Activated CD4-positive, alpha-beta memory T cell treated with anti-CD3 and anti-CD28 coated beads, Interleukin-2, amount 10 ng/mL, durations not matched to agents 7 days and 5 days (primary cell): ENCODE data around the gene SLC23A1. TPM values are rescaled to one million over a fixed set of nuclear protein-coding genes. Genes with fewer than 3 reads are reported as not detected.

Experiments used
- CTCF ChIA-PET: fragments of 350-600 bp; sonication (Branson Sonifier 250); formaldehyde crosslinking; loops from one replicate; lab custom pipeline; 2021; ENCODE audit warnings: antibody characterized with exemption, inconsistent platforms; lab: Charles Lee
- POLR2A ChIA-PET: fragments of 350-600 bp; sonication (Branson Sonifier 250); formaldehyde crosslinking; loops from one replicate; lab custom pipeline; 2021; ENCODE audit warnings: antibody characterized with exemption; lab: Charles Lee
- DNase-seq: peaks from one replicate; pipeline ENCODE4 v3.0.0-alpha.2; 2020
- H3K27ac Mint-ChIP-seq: one replicate; pipeline ENCODE4 v1.8.0; 2021; ENCODE audit warnings: mild to moderate bottlenecking, mixed read lengths
- H3K27me3 Mint-ChIP-seq: one replicate; pipeline ENCODE4 v1.8.0; 2021; ENCODE audit warnings: mixed read lengths
- H3K36me3 Mint-ChIP-seq: one replicate; pipeline ENCODE4 v1.8.0; 2021; ENCODE audit warnings: low read depth, mixed read lengths
- H3K4me1 Mint-ChIP-seq: one replicate; pipeline ENCODE4 v1.8.0; 2021; ENCODE audit warnings: mixed read lengths
- H3K4me3 Mint-ChIP-seq: one replicate; pipeline ENCODE4 v1.8.0; 2021; ENCODE audit warnings: mild to moderate bottlenecking, mixed read lengths
- H3K9me3 Mint-ChIP-seq: one replicate; pipeline ENCODE4 v1.8.0; 2021; ENCODE audit warnings: mixed read lengths
- total RNA-seq, 2 experiments: library from RNA; stranded (reverse); gene quantifications; one replicate each; pipeline ENCODE4 v1.2.3, GENCODE V29; 2021

The SLC23A1 gene
- total RNA-seq, 2 experiments from 2014 or later: 1.0 to 1.8 TPM

DNA sequence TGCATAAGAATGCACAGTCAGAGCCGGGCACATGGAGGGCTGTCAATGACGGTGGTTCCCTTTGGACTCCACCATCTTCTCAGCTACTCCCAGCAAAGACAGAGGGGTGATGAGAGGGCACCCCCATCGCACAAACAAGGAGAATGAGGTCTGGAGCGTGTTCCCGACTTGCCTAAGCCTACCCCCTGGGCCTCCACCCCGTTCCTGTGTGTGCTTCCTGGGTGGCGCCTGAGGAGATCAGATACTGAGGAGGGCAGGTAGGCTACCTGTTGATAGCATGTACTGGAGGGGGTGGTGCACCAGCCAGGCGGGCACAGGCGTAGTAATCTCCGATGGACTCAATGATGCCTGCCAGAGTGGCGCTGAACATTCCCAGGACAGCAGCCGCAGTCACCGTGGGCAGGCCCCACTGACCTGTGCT lies 4.1 kb downstream of the SLC23A1 start:
- H3K27ac Mint-ChIP-seq: no peak overlapping the region
- CTCF ChIA-PET: no interaction called here
- POLR2A ChIA-PET: interaction anchor here (0.5 to 1.2 kb wide), 2 partner anchors 20 to 76 kb away, joined by 3 to 5 read pairs; no protein-coding TSS in a partner anchor
- H3K4me3 Mint-ChIP-seq: no peak overlapping the region
- no peaks in the 10 kb centered on the region for H3K9me3 Mint-ChIP-seq
- peaks cover 11% of the 10 kb centered on the region for H3K4me1 Mint-ChIP-seq
- no peaks in the 10 kb centered on the region for H3K27me3 Mint-ChIP-seq
- H3K36me3 Mint-ChIP-seq: peaks cover 7% of the 10 kb centered on the region
- DNase-seq: no peak

- Mint-ChIP-seq H3K27me3 (no peaks in the 10 kb centered on the region), H3K27ac (no peak overlapping the region), H3K4me1 (peaks cover 9% of the 10 kb centered on the region), H3K9me3 (no peaks in the 10 kb centered on the region), H3K4me3 (no peak overlapping the region), H3K36me3 (peaks cover 13% of the 10 kb centered on the region)
- ChIA-PET POLR2A (interaction anchor here (1.0 kb wide), 1 partner anchor 14 kb away, joined by 5 read pairs; no protein-coding TSS in a partner anchor), CTCF (interaction anchor here (2.1 kb wide), 1 partner anchor 36 kb away, joined by 5 read pairs; the partner anchor contains the start of gene PAIP2)
- DNase-seq: no peak
Observed at GRCh38 chr5:139378101-139378825, 4.8 kb downstream of the SLC23A1 start.

DNA sequence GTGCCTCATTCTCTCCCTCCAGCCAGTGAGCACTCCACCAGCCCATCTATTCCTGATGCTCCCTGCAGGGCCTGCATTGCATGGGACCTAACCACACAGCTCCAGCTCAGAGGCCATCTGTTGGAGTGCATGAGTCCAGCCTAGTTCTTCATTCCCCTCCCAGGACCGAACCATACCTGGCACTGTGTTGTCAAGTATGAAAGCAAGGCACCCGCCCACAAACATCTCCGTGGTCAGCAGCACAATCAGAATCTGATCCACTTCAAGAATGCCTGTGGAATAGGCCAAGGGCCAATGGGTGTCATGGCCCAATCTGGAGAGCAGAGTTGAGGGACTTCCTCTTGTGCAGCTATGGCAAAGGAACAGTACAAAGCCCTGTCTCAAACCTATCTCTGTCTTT lies 5.9 kb downstream of the SLC23A1 start:
- Mint-ChIP-seq H3K4me3 (no peak overlapping the region), H3K27me3 (no peaks in the 10 kb centered on the region), H3K4me1 (peaks cover 12% of the 10 kb centered on the region), H3K27ac (no peak overlapping the region), H3K9me3 (no peaks in the 10 kb centered on the region), H3K36me3 (peaks cover 16% of the 10 kb centered on the region)
- no peak for DNase-seq
- ChIA-PET CTCF (interaction anchor here (2.1 kb wide), 1 partner anchor 35 kb away, joined by 5 read pairs; the partner anchor contains the start of gene PAIP2), POLR2A (interaction anchor here (1.0 to 1.2 kb wide), 2 partner anchors 9 to 15 kb away, joined by 4 to 5 read pairs; no protein-coding TSS in a partner anchor)

- Mint-ChIP-seq H3K4me3 (no peak overlapping the region), H3K36me3 (peaks cover 23% of the 10 kb centered on the region), H3K27ac (no peak overlapping the region), H3K9me3 (no peaks in the 10 kb centered on the region), H3K4me1 (peaks cover 20% of the 10 kb centered on the region), H3K27me3 (no peaks in the 10 kb centered on the region)
- CTCF ChIA-PET: interaction anchor here (2.1 kb wide), 1 partner anchor 34 kb away, joined by 5 read pairs; the partner anchor contains the start of gene PAIP2
- no peak for DNase-seq
- POLR2A ChIA-PET: interaction anchor here (1.0 kb wide), 1 partner anchor 12 kb away, joined by 4 read pairs; no protein-coding TSS in a partner anchor
Observed at GRCh38 chr5:139376364-139376763, 6.7 kb downstream of the SLC23A1 start.

GRCh38 chr5:139374909-139375308 lies 8.2 kb downstream of the SLC23A1 start:
- no peaks in the 10 kb centered on the region for H3K9me3 Mint-ChIP-seq
- H3K27ac Mint-ChIP-seq: no peak overlapping the region
- peaks cover 25% of the 10 kb centered on the region for H3K4me1 Mint-ChIP-seq
- H3K4me3 Mint-ChIP-seq: no peak overlapping the region
- no peak for DNase-seq
- no peaks in the 10 kb centered on the region for H3K27me3 Mint-ChIP-seq
- H3K36me3 Mint-ChIP-seq: peaks cover 26% of the 10 kb centered on the region
- CTCF ChIA-PET: no interaction called here
- POLR2A ChIA-PET: interaction anchor here (2.0 kb wide), 1 partner anchor 33 kb away, joined by 12 read pairs; the partner anchor contains the start of gene PAIP2

GRCh38 chr5:139371482-139372435 lies 11.3 kb downstream of the SLC23A1 start:
- no peak for DNase-seq
- Mint-ChIP-seq H3K27me3 (no peaks in the 10 kb centered on the region), H3K9me3 (no peaks in the 10 kb centered on the region), H3K36me3 (peaks cover 31% of the 10 kb centered on the region), H3K27ac (peak overlapping the region; percentile 11), H3K4me3 (no peak overlapping the region), H3K4me1 (peaks cover 17% of the 10 kb centered on the region)
- ChIA-PET POLR2A (interaction anchor here (0.9 to 2.1 kb wide), 4 partner anchors 8 to 30 kb away, joined by 3 to 7 read pairs (median 6); partner anchors contain the start of genes MZB1 and PAIP2), CTCF (interaction anchor here (1.0 to 1.6 kb wide), 4 partner anchors 9 to 792 kb away, joined by 3 to 4 read pairs (median 3); no protein-coding TSS in a partner anchor)

GRCh38 chr5:139369181-139369580 lies 13.9 kb downstream of the SLC23A1 start:
- Mint-ChIP-seq H3K4me1 (peaks cover 17% of the 10 kb centered on the region), H3K36me3 (peaks cover 47% of the 10 kb centered on the region), H3K4me3 (no peak overlapping the region), H3K27me3 (no peaks in the 10 kb centered on the region), H3K9me3 (no peaks in the 10 kb centered on the region), H3K27ac (no peak overlapping the region)
- no peak for DNase-seq
- CTCF ChIA-PET: interaction anchor here (0.9 to 1.5 kb wide), 5 partner anchors 24 to 579 kb away, joined by 3 to 5 read pairs (median 4); partner anchors contain the start of gene PAIP2
- POLR2A ChIA-PET: interaction anchor here (0.6 to 2.7 kb wide), 3 partner anchors 20 to 27 kb away, joined by 3 to 6 read pairs (median 5); partner anchors contain the start of gene MZB1

DNA sequence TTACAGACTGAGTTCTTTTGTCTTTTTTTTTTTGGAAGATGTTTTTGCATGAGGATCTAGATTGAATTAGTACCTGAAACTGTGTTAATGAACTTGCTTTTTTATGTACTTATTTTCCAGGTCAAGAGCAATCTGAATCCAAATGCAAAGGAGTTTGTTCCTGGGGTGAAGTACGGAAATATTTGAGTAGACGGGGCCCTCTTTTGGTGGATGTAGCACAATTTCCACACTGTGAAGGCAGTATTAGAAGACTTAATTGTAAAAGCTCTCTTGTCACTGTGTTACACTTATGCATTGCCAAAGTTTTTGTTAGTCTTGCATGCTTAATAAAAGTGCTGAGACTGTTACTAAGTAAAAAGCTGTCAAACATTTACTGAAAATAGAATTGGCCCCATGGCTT lies 14.5 kb downstream of the SLC23A1 start:
- DNase-seq: no peak
- H3K27ac Mint-ChIP-seq: no peak overlapping the region
- no peaks in the 10 kb centered on the region for H3K9me3 Mint-ChIP-seq
- ChIA-PET CTCF (interaction anchor here (0.9 to 1.5 kb wide), 6 partner anchors 24 to 579 kb away, joined by 3 to 5 read pairs (median 4); partner anchors contain the start of gene PAIP2), POLR2A (interaction anchor here (1.5 to 2.7 kb wide), 2 partner anchors 23 to 26 kb away, joined by 5 to 6 read pairs; no protein-coding TSS in a partner anchor)
- peaks cover 49% of the 10 kb centered on the region for H3K36me3 Mint-ChIP-seq
- no peaks in the 10 kb centered on the region for H3K27me3 Mint-ChIP-seq
- H3K4me3 Mint-ChIP-seq: no peak overlapping the region
- peaks cover 21% of the 10 kb centered on the region for H3K4me1 Mint-ChIP-seq

DNA sequence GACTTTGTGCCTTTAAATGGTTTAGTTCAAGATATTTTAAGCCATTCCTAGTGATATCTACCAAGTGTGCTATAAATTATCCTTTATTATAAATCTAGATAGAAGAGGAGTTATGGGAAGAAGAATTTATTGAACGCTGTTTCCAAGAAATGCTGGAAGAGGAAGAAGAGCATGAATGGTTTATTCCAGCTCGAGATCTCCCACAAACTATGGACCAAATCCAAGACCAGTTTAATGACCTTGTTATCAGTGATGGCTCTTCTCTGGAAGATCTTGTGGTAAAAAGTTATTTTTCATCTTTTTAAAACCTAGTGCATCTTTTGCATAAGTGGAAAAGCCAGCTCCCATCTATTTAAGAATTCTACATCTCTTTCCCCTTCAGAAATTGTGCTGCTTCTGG lies 18.6 kb downstream of the SLC23A1 start:
- no peak overlapping the region for H3K27ac Mint-ChIP-seq
- POLR2A ChIA-PET: interaction anchor here (1.3 kb wide), 1 partner anchor 25 kb away, joined by 3 read pairs; the partner anchor contains the start of gene MZB1
- no peaks in the 10 kb centered on the region for H3K9me3 Mint-ChIP-seq
- H3K4me3 Mint-ChIP-seq: no peak overlapping the region
- peaks cover 45% of the 10 kb centered on the region for H3K36me3 Mint-ChIP-seq
- CTCF ChIA-PET: no interaction called here
- H3K27me3 Mint-ChIP-seq: no peaks in the 10 kb centered on the region
- DNase-seq: no peak
- H3K4me1 Mint-ChIP-seq: peaks cover 11% of the 10 kb centered on the region

DNA sequence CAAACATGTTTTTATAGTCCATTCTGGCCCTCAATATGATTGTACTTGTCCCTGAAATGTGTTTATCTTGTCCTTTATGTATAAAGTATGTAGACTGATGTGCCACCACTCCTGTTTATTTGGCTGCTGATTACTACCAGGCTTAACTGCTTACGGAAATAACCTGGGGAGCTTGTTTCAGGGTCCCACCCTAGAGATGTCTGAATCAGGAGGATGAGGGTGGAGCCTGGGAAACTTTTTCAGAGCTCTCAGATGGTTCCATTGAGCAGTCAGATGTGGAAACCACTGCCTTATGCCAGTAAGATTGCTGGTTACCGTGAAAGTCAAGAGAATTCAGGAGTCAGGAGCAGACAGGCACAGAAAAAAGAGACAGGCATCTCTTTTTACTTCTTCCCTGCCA lies 19.2 kb downstream of the SLC23A1 start:
- no peaks in the 10 kb centered on the region for H3K9me3 Mint-ChIP-seq
- DNase-seq: no peak
- no peaks in the 10 kb centered on the region for H3K27me3 Mint-ChIP-seq
- no peak overlapping the region for H3K27ac Mint-ChIP-seq
- CTCF ChIA-PET: no interaction called here
- peaks cover 41% of the 10 kb centered on the region for H3K36me3 Mint-ChIP-seq
- peaks cover 11% of the 10 kb centered on the region for H3K4me1 Mint-ChIP-seq
- no peak overlapping the region for H3K4me3 Mint-ChIP-seq
- POLR2A ChIA-PET: interaction anchor here (1.3 kb wide), 1 partner anchor 26 kb away, joined by 3 read pairs; the partner anchor contains the start of gene MZB1

DNA sequence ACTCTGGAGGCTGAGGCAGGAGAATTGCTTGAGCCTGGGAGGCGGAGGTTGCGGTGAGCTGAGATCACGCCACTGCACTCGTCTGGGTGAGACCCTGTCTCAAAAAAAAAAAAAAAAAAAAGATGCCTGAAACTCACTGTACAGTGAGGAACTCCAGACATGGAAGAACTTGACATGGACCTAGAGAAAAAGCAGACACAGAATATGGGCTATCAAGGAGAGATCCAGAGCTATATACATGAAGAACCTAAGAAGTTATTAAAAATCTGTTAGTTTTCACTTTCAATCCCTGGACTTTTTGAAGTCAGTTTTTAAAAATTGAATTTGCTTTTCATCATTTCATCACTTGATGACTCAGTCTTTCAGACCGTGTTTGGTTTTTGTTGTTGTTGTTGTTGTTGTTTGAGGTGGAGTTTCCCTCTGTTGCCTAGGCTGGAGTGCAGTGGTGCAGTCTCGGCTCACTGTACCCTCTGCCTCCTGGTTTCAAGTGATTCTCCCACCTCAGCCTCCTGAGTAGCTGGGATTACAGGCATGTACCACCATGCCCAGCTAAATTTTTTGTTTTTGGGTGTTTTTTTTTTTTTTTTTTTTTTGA lies 21.2 kb downstream of the SLC23A1 start:
- ChIA-PET CTCF (interaction anchor here (0.5 to 1.1 kb wide), 3 partner anchors 58 to 963 kb away, joined by 4 to 7 read pairs (median 4); no protein-coding TSS in a partner anchor), POLR2A (interaction anchor here (1.4 kb wide), 1 partner anchor 20 kb away, joined by 4 read pairs; the partner anchor contains the start of gene PAIP2)
- H3K27ac Mint-ChIP-seq: no peak overlapping the region
- no peak overlapping the region for H3K4me3 Mint-ChIP-seq
- H3K36me3 Mint-ChIP-seq: peaks cover 42% of the 10 kb centered on the region
- H3K4me1 Mint-ChIP-seq: peaks cover 14% of the 10 kb centered on the region
- H3K9me3 Mint-ChIP-seq: no peaks in the 10 kb centered on the region
- no peak for DNase-seq
- no peaks in the 10 kb centered on the region for H3K27me3 Mint-ChIP-seq
